Stimulated activated CD8-positive, alpha-beta memory T cell treated with anti-CD3 and anti-CD28 coated beads, Interleukin-4, amount 100 ng/mL, for 24 hours (primary cell): ENCODE results near the gene CDC6.

Experiments used
- DNase-seq: peaks from one replicate; pipeline ENCODE4 v3.0.0-alpha.2; 2020; ENCODE audit warnings: low read depth

The CDC6 gene

GRCh38 chr17:40287494-40288369 is at the start of gene CDC6:
TSS of gene CDC6 (plus strand) at chr17:40287879. CDS start at chr17:40289421, 1,542 bp downstream.
- DNase-seq, result peak; percentile 97

- DNase-seq, result no peak
These were observed 46.3 kb upstream of the CDC6 start for GRCh38 chr17:40241252-40241834.

GRCh38 chr17:40242774-40243173 is 44.9 kb upstream of the CDC6 start:
- DNase-seq, result no peak

- no peak for DNase-seq
These were observed 43.9 kb upstream of the CDC6 start for GRCh38 chr17:40243761-40244160.

GRCh38 chr17:40244255-40244654 is 43.4 kb upstream of the CDC6 start:
- no peak for DNase-seq

GRCh38 chr17:40247926-40248495 is 39.7 kb upstream of the CDC6 start:
- no peak for DNase-seq

- no peak for DNase-seq
These were observed 39.2 kb upstream of the CDC6 start for GRCh38 chr17:40248507-40248906.

GRCh38 chr17:40251576-40251975 is 36.1 kb upstream of the CDC6 start:
- no peak for DNase-seq

- DNase-seq, result no peak
These were observed 34.1 kb upstream of the CDC6 start for GRCh38 chr17:40253565-40253964.

- DNase-seq, result no peak
These were observed 28.2 kb upstream of the CDC6 start for GRCh38 chr17:40259505-40259904.

GRCh38 chr17:40260528-40260927 is 27.2 kb upstream of the CDC6 start:
- DNase-seq, result no peak

- no peak for DNase-seq
These were observed 23.1 kb upstream of the CDC6 start for GRCh38 chr17:40264458-40265185.

GRCh38 chr17:40265337-40265736 is 22.3 kb upstream of the CDC6 start:
- no peak for DNase-seq

GRCh38 chr17:40266882-40267281 is 20.8 kb upstream of the CDC6 start:
- no peak for DNase-seq

- no peak for DNase-seq
These were observed 19.5 kb upstream of the CDC6 start for GRCh38 chr17:40268141-40268712.

- no peak for DNase-seq
These were observed 9.3 kb upstream of the CDC6 start for GRCh38 chr17:40278414-40278813.

GRCh38 chr17:40279402-40279801 is 8.3 kb upstream of the CDC6 start:
- DNase-seq, result no peak

- no peak for DNase-seq
These were observed 6.0 kb upstream of the CDC6 start for GRCh38 chr17:40281663-40282062.

- no peak for DNase-seq
These were observed 4.0 kb upstream of the CDC6 start for GRCh38 chr17:40283662-40284061.

GRCh38 chr17:40284085-40284713 is 3.5 kb upstream of the CDC6 start:
- no peak for DNase-seq

GRCh38 chr17:40286473-40286872 is 1.2 kb upstream of the CDC6 start:
- DNase-seq, result no peak

GRCh38 chr17:40287159-40287493 is 553 bp upstream of the CDC6 start:
- DNase-seq, result no peak
